A673 (cell line): Measurements from ENCODE around the gene SH3D19. TPM values are rescaled to one million over a fixed set of nuclear protein-coding genes. Genes with fewer than 3 reads are reported as not detected.

ENCODE experiments used
- BruUV-seq: library from RNA; stranded (reverse); fragments of 400-500 nt; replicated peaks from 2 replicates; lab custom pipeline; 2021; lab: Mats Ljungman, UMichigan
- CTCF ChIA-PET: fragments of 300-600 bp; sonication (Branson Sonifier 250); formaldehyde crosslinking; loops from one replicate; lab custom pipeline; 2022; ENCODE audit warnings: antibody characterized with exemption; lab: Charles Lee
- POLR2A ChIA-PET: fragments of 300-600 bp; sonication (Branson Sonifier 250); formaldehyde crosslinking; loops from one replicate; lab custom pipeline; 2022; ENCODE audit warnings: antibody characterized with exemption; ENCODE audit not compliant: low non-redundant PET; lab: Charles Lee
- DNase-seq: peaks from one replicate; pipeline ENCODE4 v3.0.0-alpha.2; 2015; ENCODE audit warnings: low spot score
- H3K27ac ChIP-seq: fragments of 200-600 bp; sonication (generic); 2 replicates; pipeline ENCODE4 v1.5.1; 2016; ENCODE audit warnings: mixed run types, low read depth, mild to moderate bottlenecking, mixed read lengths, antibody characterized with exemption, low read length; ENCODE audit not compliant: poor library complexity, severe bottlenecking
- H3K27me3 ChIP-seq: fragments of 200-600 bp; sonication (generic); replicated peaks from 2 replicates; pipeline ENCODE4 v1.6.1; 2017; ENCODE audit warnings: mixed run types, low read depth, mild to moderate bottlenecking, mixed read lengths, antibody characterized with exemption, low read length; ENCODE audit not compliant: insufficient read depth, poor library complexity
- H3K36me3 ChIP-seq: fragments of 200-600 bp; sonication (generic); 2 replicates; pipeline ENCODE4 v1.6.1; 2016; ENCODE audit warnings: mixed run types, mild to moderate bottlenecking, mixed read lengths, antibody characterized with exemption, low read length; ENCODE audit not compliant: insufficient read depth, poor library complexity, severe bottlenecking
- H3K4me1 ChIP-seq: fragments of 200-600 bp; sonication (generic); 2 replicates; pipeline ENCODE4 v1.6.1; 2017; ENCODE audit warnings: mixed run types, mild to moderate bottlenecking, mixed read lengths, antibody characterized with exemption, low read length; ENCODE audit not compliant: insufficient read depth, poor library complexity, severe bottlenecking
- H3K4me3 ChIP-seq: fragments of 200-600 bp; sonication (generic); 2 replicates; pipeline ENCODE4 v1.5.1; 2016; ENCODE audit warnings: low read depth, mixed run types, mild to moderate bottlenecking, mixed read lengths, low read length; ENCODE audit not compliant: poor library complexity, severe bottlenecking
- H3K9me3 ChIP-seq: fragments of 200-600 bp; sonication (generic); 2 replicates; pipeline ENCODE4 v1.6.1; 2016; ENCODE audit warnings: mixed run types, low read depth, mild to moderate bottlenecking, mixed read lengths, antibody characterized with exemption, low read length; ENCODE audit not compliant: poor library complexity, severe bottlenecking
- CTCF ChIP-seq: fragments of 300-800, 200-600 bp; sonication (generic); conservative IDR thresholded peaks from 2 replicates; pipeline ENCODE4 v1.5.1; 2017; ENCODE audit warnings: low read depth, mild to moderate bottlenecking, antibody characterized with exemption, low read length, moderate library complexity, mixed read lengths
- EZH2 ChIP-seq: fragments of 200-600 bp; sonication (generic); IDR thresholded peaks from 2 replicates; pipeline ENCODE4 v1.6.1; 2017; ENCODE audit warnings: borderline replicate concordance, low read depth, mild to moderate bottlenecking, mixed read lengths, antibody characterized with exemption, low read length; ENCODE audit not compliant: poor library complexity, severe bottlenecking
- intact Hi-C: fragments of 100-400 bp; cut with micrococcal nuclease; formaldehyde crosslinking; loops from one replicate; pipeline ENCODE4 v1.10.0; 2022; ENCODE audit not compliant: unreplicated experiment
- total RNA-seq: library from RNA; stranded (reverse); gene quantifications from 2 replicates; pipeline ENCODE4 v1.2.3, GENCODE V29; 2021

Gene SH3D19
- total RNA-seq, 1 experiment from 2014 or later = 0.86 TPM

DNA sequence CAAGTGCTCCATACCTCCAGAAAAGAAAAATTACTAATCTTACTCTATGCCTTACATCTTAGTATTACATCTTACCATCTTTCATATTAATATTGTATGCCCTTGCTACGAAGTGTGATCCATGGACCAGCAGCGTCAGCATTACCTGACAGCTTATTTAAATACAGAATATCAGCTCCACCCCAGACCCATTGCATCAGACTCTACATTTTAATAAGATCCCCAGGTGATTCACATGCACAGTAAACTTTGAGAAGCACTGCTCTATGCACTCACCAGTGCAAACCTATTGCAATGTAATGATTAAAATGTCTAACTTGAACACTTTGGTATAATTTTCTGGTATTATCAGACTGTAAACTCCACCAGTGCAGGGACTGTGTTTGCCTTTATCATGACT lies 14.1 kb upstream of the SH3D19 start:
- H3K36me3 ChIP-seq = no peaks in the 10 kb centered on the region
- no TSS peak for BruUV-seq
- no peak overlapping the region for H3K4me3 ChIP-seq
- H3K9me3 ChIP-seq = no peaks in the 10 kb centered on the region
- H3K27me3 ChIP-seq = no peaks in the 10 kb centered on the region
- no peak for TF ChIP-seq EZH2
- no peak for TF ChIP-seq CTCF
- DNase-seq = no peak
- ChIA-PET CTCF (no interaction called here), POLR2A (no interaction called here)
- H3K4me1 ChIP-seq = no peaks in the 10 kb centered on the region
- H3K27ac ChIP-seq = no peak overlapping the region
- intact Hi-C loops = no loop called here

- POLR2A ChIA-PET = no interaction called here
- intact Hi-C loops = no loop called here
- BruUV-seq = no TSS peak
These were observed 6.1 kb upstream of the SH3D19 start for GRCh38 chr4:151331276-151332042.

GRCh38 chr4:151329217-151330007 lies 4.0 kb upstream of the SH3D19 start:
- no peaks in the 10 kb centered on the region for H3K9me3 ChIP-seq
- no peak overlapping the region for H3K4me3 ChIP-seq
- BruUV-seq = no TSS peak
- no peak for TF ChIP-seq CTCF
- TF ChIP-seq EZH2 = no peak
- no peak for DNase-seq
- no peaks in the 10 kb centered on the region for H3K36me3 ChIP-seq
- intact Hi-C loops = no loop called here
- no peak overlapping the region for H3K27ac ChIP-seq
- POLR2A ChIA-PET = no interaction called here
- no peaks in the 10 kb centered on the region for H3K4me1 ChIP-seq
- CTCF ChIA-PET = no interaction called here
- peaks cover 13% of the 10 kb centered on the region for H3K27me3 ChIP-seq

More at GRCh38 chr4:151331276-151332042, 6.1 kb upstream of the SH3D19 start:
- CTCF ChIA-PET = no interaction called here
- H3K36me3 ChIP-seq = no peaks in the 10 kb centered on the region
- no peaks in the 10 kb centered on the region for H3K9me3 ChIP-seq
- H3K27me3 ChIP-seq = peaks cover 4% of the 10 kb centered on the region
- H3K4me3 ChIP-seq = no peak overlapping the region
- H3K4me1 ChIP-seq = no peaks in the 10 kb centered on the region
- H3K27ac ChIP-seq = no peak overlapping the region
- no peak for DNase-seq
- TF ChIP-seq CTCF (no peak), EZH2 (no peak)
